HL-60/S4 (cell line): ENCODE results near the gene FASTKD2.
"Not testable (repeated sequence)": the region's sequence is repeated elsewhere in the genome, so short reads cannot be mapped to it uniquely, and the experiment has no call there.

ENCODE experiments used
- in situ Hi-C: fragments of 300-500 bp; cut with MboI; formaldehyde crosslinking; loops from 2 replicates; pipeline ENCODE4 v1.14.3; 2022; ENCODE audit warnings: low sequenced_read_pairs

The FASTKD2 gene

DNA sequence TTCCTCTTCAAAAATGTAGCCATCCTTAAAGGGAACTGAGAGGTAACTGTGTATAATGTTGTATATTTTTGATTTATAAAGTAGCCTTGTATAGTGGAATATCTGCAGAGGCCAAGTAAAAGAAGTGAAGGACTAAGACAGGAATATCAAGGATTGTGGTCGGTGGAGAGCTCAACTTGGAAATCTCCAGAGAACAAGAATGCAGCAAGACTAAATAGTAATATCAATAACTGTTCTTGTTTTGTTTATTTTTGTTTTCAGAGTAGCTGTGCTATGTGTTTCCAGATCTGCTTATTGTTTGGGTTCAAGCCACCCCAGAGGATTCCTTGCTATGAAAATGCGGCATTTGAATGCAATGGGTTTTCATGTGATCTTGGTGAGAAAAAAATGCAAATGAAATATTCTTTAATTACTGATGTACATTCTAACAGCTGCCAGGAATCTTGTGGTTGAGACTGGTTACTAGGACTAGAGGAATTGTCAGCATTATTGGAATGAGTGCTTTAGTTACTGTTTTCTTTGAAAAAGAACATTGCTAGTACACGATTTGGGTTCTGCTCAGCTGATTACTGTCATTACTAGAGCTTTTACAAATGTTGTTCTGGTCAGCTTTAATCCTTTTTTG, 25.0 kb downstream of the FASTKD2 start:
- in situ Hi-C loops, result loop anchor here (10.0 kb wide), 1 partner anchor 684 kb away; no protein-coding TSS in a partner anchor

- in situ Hi-C loops, result loop anchor here (10.0 kb wide), 1 partner anchor 682 kb away; no protein-coding TSS in a partner anchor
Observed at GRCh38 chr2:206792645-206793044, 27.2 kb downstream of the FASTKD2 start.

DNA sequence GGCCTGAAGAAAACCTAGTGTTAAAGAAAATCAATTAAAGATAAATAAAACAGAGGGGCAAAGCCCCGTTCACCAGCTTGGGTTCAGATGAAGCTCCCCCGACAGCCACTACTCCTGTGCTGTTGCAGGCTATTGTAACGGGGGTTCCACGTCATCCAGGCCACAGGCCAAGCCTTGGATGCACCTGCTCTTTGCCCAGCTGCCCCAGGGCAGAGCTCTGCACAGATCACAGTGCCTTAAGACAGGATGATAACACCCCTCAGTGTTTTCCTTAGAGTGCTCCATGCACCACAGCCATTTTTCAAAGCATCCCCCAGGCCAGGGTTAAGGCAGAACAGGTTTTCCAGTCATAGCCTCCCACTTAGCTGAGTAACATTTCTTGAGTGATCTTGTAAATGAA, 32.0 kb downstream of the FASTKD2 start:
- in situ Hi-C loops, result loop anchor here (10.0 kb wide), 1 partner anchor 677 kb away; no protein-coding TSS in a partner anchor

- in situ Hi-C loops, result loop anchor here (10.0 kb wide), 1 partner anchor 677 kb away; no protein-coding TSS in a partner anchor
Observed at GRCh38 chr2:206798000-206798399, 32.6 kb downstream of the FASTKD2 start.

- in situ Hi-C loops, result loop anchor here (10.0 kb wide), 1 partner anchor 676 kb away; no protein-coding TSS in a partner anchor
Observed at GRCh38 chr2:206799083-206799482, 33.7 kb downstream of the FASTKD2 start.

- in situ Hi-C loops, result no loop called here
Observed at GRCh38 chr2:206800506-206801417, 35.4 kb downstream of the FASTKD2 start.

DNA sequence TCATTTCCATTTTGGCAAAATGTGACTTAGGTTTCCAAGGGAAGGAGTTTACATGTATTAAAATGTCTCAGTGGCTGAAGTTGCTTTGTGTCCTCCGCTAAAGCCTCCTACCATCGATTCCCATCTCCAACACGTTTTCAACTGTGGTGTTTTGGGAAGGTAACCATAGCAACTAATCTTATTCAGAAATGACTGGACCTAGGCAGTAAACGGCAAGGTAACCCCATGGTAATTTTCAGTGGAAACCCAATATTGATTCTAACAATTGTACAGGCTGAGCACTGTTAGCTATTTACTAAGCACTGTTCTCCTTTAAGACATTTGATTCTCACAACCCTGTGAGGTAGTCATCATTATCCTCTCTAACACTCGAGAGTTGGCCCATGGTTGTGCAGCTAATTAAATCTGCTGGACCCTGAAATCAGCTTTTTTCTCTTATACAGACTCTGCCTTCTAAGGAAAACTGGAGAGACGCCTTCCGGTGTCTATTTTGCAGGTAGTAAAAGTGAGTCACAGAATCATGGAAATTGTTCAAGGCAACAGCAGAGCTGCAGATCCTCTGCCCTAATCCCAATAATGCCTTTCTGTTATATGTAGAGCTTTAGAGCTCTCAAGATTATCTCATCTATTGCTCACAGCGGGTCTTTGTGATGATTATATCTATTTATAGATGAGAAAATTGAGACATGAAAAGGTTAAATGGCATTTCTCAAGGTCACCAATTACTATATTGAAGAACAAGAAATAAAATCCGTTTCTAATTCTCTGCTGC, 36.2 kb downstream of the FASTKD2 start:
- in situ Hi-C loops, result no loop called here

GRCh38 chr2:206802654-206803514, 37.5 kb downstream of the FASTKD2 start:
- in situ Hi-C loops, result no loop called here

- in situ Hi-C loops, result no loop called here
Observed at GRCh38 chr2:206804326-206804725, 38.9 kb downstream of the FASTKD2 start.

- in situ Hi-C loops, result no loop called here
Observed at GRCh38 chr2:206805887-206806607, 40.6 kb downstream of the FASTKD2 start.

DNA sequence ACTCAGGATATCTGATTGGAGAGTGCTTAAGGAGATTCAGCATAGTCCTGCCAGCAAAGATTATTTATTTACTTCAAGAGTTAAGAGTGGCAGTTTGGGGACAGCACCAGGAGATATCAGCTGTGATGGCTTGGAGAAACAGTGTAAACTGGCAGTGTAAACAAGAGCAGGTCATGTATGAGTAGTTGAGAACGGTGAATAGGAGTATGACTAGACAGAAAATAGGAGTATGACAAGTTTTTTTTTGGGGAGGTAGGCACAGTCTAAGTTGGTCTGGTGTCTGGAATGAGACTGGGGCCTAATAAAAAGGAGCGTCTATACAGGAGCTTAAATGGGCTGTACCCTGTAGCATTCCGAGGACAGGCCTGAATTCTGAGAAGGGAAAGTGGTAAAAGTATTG, 42.2 kb downstream of the FASTKD2 start:
- in situ Hi-C loops, result not testable (repeated sequence)

- in situ Hi-C loops, result not testable (repeated sequence)
Observed at GRCh38 chr2:206812471-206812870, 47.1 kb downstream of the FASTKD2 start.

DNA sequence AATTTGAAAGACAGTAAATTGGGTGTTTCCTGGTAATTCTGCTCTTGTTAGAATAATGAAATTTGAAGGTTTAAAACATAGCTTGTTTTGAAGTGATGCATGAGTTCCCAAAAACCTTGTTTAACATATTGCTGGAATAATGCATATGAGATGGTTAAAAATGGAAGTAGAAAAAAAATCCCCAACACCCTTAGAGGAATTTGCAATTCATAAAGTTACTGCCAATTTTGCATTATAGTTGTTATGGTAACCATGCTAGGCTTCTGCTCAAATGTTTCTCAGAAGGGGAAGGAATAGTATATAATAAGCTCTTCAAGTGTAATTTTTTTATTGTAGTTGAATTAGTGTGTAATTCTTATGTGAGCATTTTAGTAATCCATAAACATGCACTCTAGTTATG, 49.1 kb downstream of the FASTKD2 start:
- in situ Hi-C loops, result no loop called here

GRCh38 chr2:206820807-206821206, 55.4 kb downstream of the FASTKD2 start:
- in situ Hi-C loops, result no loop called here

DNA sequence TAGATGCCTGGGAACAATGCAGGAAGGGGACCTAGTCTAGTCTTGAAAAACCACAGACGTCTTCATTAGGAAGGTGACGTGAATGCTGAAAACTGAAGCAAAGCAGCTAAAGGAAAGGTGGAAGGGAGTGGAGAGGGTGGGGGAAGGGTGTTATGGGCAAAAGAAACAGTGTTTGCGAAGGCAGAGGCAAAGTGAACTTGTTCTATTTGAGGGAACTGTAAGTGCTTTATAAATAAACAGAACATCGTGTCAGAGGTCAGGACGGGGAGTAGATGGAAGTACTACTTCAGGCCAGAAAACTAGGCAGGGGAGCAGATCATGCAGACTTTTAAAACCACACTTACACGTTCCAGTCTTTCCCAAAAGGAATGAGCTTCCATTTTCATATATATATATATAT, 57.8 kb downstream of the FASTKD2 start:
- in situ Hi-C loops, result no loop called here

GRCh38 chr2:206824087-206824618, 58.7 kb downstream of the FASTKD2 start:
- in situ Hi-C loops, result no loop called here

DNA sequence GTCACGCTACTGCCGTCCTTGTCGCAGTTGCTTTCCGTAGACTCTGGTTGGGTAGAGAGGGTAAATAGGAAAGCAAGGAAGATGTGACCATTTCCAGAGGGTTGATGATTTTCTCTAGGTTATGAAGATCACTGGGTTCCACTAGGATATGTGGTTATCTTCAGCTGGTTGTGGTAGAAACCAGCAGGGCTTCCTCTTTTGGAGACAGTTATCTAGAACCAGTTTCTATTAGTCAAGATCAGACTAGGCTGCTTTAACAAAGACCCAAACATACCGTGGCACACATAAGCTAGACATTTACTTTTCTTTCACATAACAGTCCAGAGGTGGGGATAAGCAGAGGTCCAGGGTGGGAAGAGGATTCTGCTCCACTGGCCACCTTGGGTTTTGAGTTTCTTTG, 59.6 kb downstream of the FASTKD2 start:
- in situ Hi-C loops, result no loop called here

GRCh38 chr2:206831442-206831995, 66.1 kb downstream of the FASTKD2 start:
- in situ Hi-C loops, result no loop called here

DNA sequence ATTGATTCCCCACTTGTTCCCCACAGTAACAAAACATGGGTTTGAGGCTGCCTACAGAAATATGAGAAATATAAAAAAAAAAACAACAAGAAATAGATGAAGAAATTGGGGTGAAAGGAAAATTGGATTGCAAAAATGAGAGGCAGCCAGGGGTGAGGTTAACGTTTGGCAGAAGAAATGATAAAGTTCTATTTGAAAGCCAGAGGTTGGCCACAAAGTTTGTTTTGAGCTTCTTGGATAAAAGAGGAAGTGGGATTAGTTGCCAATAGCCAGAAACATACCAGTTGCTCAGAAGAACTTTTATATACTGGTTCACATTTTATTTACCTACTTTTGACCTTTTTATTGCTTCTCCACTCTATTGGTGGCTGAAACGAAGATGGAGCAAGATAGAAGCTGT, 67.5 kb downstream of the FASTKD2 start:
- in situ Hi-C loops, result no loop called here
